Natural killer cell treated with Interleukin-12 subunit alpha and Interleukin-12 subunit beta and Interleukin-15 and Interleukin-18, amount 100 ng/mL, for 72 hours (primary cell): ENCODE data around the gene DISP2. TPM values are rescaled to one million over a fixed set of nuclear protein-coding genes. Genes with fewer than 3 reads are reported as not detected.

ENCODE experiments used
- ATAC-seq, 2 donors: fragments of 150-1000 bp; cut with Tn5 transposase in 1 of 2; sonication (Bioruptor Pico), chemical (Tn5 transposase) in 1 of 2; 2 replicates each; pipeline ENCODE4 v1.10.0; 2021
- DNase-seq: peaks from one replicate; pipeline ENCODE4 v3.0.0; 2022; ENCODE audit warnings: low spot score
- H3K27ac Mint-ChIP-seq, 2 donors: 1 replicate in 1 of 2; 2 replicates in 1 of 2; pipeline ENCODE4 v1.8.0; 2022; ENCODE audit warnings: mixed read lengths in 2 of 2, mild to moderate bottlenecking in 1 of 2, moderate library complexity in 1 of 2
- H3K27me3 Mint-ChIP-seq, 2 donors: 1 replicate in 1 of 2; 2 replicates in 1 of 2; pipeline ENCODE4 v1.8.0; 2022; ENCODE audit warnings: mixed read lengths in 2 of 2
- H3K36me3 Mint-ChIP-seq: one replicate; pipeline ENCODE4 v1.8.0; 2022; ENCODE audit warnings: mixed read lengths
- H3K4me1 Mint-ChIP-seq, 2 donors: 1 replicate in 1 of 2; 2 replicates in 1 of 2; pipeline ENCODE4 v1.8.0; 2022; ENCODE audit warnings: low read depth in 2 of 2, mixed read lengths in 2 of 2, mild to moderate bottlenecking in 1 of 2
- H3K4me3 Mint-ChIP-seq: one replicate; pipeline ENCODE4 v1.8.0; 2022; ENCODE audit warnings: mixed read lengths
- H3K9me3 Mint-ChIP-seq: 2 replicates; pipeline ENCODE4 v1.8.0; 2022; ENCODE audit warnings: mixed read lengths
- total RNA-seq, 2 donors: library from RNA; stranded (reverse); gene quantifications; one replicate each; pipeline ENCODE4 v1.2.3, GENCODE V29; 2022

DISP2 gene
- total RNA-seq, 2 donors from 2014 or later, result 0.25 to 1.00 TPM

- no peaks in the 10 kb centered on the region for H3K9me3 Mint-ChIP-seq
- peaks cover 32 to 44% of the 10 kb centered on the region in 2 donors for H3K4me1 Mint-ChIP-seq
- H3K36me3 Mint-ChIP-seq, result no peaks in the 10 kb centered on the region
- DNase-seq, result no peak
- peak overlapping the region; percentile 85 for H3K4me3 Mint-ChIP-seq
- H3K27me3 Mint-ChIP-seq, result no peaks in the 10 kb centered on the region
- H3K27ac Mint-ChIP-seq, result peak overlapping the region in 1 of 2 donors; percentile 63
- ATAC-seq, result no peak
These were observed 35.3 kb upstream of the DISP2 start for GRCh38 chr15:40322531-40323238.

- ATAC-seq, result peak; percentile 94 to 96
- Mint-ChIP-seq H3K9me3 (no peaks in the 10 kb centered on the region), H3K4me3 (peak within 1 kb of the TSS; percentile 85), H3K36me3 (no peaks in the 10 kb centered on the region), H3K27ac (peak within 1 kb of the TSS in 1 of 2 donors; percentile 63), H3K4me1 (peaks cover 37 to 50% of the 10 kb centered on the region in 2 donors), H3K27me3 (no peaks in the 10 kb centered on the region)
- peak; percentile 93 for DNase-seq
These were observed 34.6 kb upstream of the DISP2 start, which contains the start of gene INAFM2 for GRCh38 chr15:40323239-40323952. Gene INAFM2, plus strand, starts transcription at chr15:40323692. Its CDS starts 364 bp downstream, at chr15:40324056.

GRCh38 chr15:40323953-40324937 lies 33.8 kb upstream of the DISP2 start:
- peaks cover 37 to 50% of the 10 kb centered on the region in 2 donors for H3K4me1 Mint-ChIP-seq
- H3K9me3 Mint-ChIP-seq, result no peaks in the 10 kb centered on the region
- H3K27ac Mint-ChIP-seq, result no peak overlapping the region
- peak; percentile 11 to 13 for ATAC-seq
- no peaks in the 10 kb centered on the region for H3K27me3 Mint-ChIP-seq
- H3K36me3 Mint-ChIP-seq, result no peaks in the 10 kb centered on the region
- DNase-seq, result no peak
- peak overlapping the region; percentile 79 for H3K4me3 Mint-ChIP-seq

- H3K36me3 Mint-ChIP-seq, result no peaks in the 10 kb centered on the region
- ATAC-seq, result no peak
- peaks cover 35 to 50% of the 10 kb centered on the region in 2 donors for H3K4me1 Mint-ChIP-seq
- no peak overlapping the region for H3K27ac Mint-ChIP-seq
- peak overlapping the region; percentile 79 for H3K4me3 Mint-ChIP-seq
- H3K27me3 Mint-ChIP-seq, result no peaks in the 10 kb centered on the region
- DNase-seq, result no peak
- no peaks in the 10 kb centered on the region for H3K9me3 Mint-ChIP-seq
These were observed 32.8 kb upstream of the DISP2 start for GRCh38 chr15:40325188-40325587.

GRCh38 chr15:40325700-40326099 lies 32.3 kb upstream of the DISP2 start:
- no peak for DNase-seq
- ATAC-seq, result no peak
- Mint-ChIP-seq H3K4me3 (peak overlapping the region; percentile 79), H3K27ac (no peak overlapping the region), H3K9me3 (no peaks in the 10 kb centered on the region), H3K4me1 (peaks cover 33 to 50% of the 10 kb centered on the region in 2 donors), H3K27me3 (no peaks in the 10 kb centered on the region), H3K36me3 (no peaks in the 10 kb centered on the region)

- no peak for DNase-seq
- Mint-ChIP-seq H3K4me3 (no peak overlapping the region), H3K27me3 (no peaks in the 10 kb centered on the region), H3K36me3 (no peaks in the 10 kb centered on the region), H3K27ac (no peak overlapping the region), H3K4me1 (peaks cover 26 to 35% of the 10 kb centered on the region in 2 donors), H3K9me3 (no peaks in the 10 kb centered on the region)
- no peak for ATAC-seq
These were observed 30.6 kb upstream of the DISP2 start for GRCh38 chr15:40327457-40327856.

- H3K4me3 Mint-ChIP-seq, result no peak overlapping the region
These were observed 29.8 kb upstream of the DISP2 start for GRCh38 chr15:40328176-40328575.

GRCh38 chr15:40328751-40329150 lies 29.3 kb upstream of the DISP2 start:
- DNase-seq (no peak), ATAC-seq (no peak)
- H3K4me3 Mint-ChIP-seq, result no peak overlapping the region
- H3K36me3 Mint-ChIP-seq, result no peaks in the 10 kb centered on the region
- H3K9me3 Mint-ChIP-seq, result no peaks in the 10 kb centered on the region
- no peaks in the 10 kb centered on the region for H3K27me3 Mint-ChIP-seq
- H3K27ac Mint-ChIP-seq, result no peak overlapping the region
- H3K4me1 Mint-ChIP-seq, result peaks cover 26 to 34% of the 10 kb centered on the region in 2 donors

More at GRCh38 chr15:40328176-40328575, 29.8 kb upstream of the DISP2 start:
- Mint-ChIP-seq H3K27ac (no peak overlapping the region), H3K9me3 (no peaks in the 10 kb centered on the region), H3K4me1 (peaks cover 24 to 34% of the 10 kb centered on the region in 2 donors), H3K27me3 (no peaks in the 10 kb centered on the region), H3K36me3 (no peaks in the 10 kb centered on the region)
- ATAC-seq (no peak), DNase-seq (no peak)

- Mint-ChIP-seq H3K27me3 (no peaks in the 10 kb centered on the region), H3K27ac (no peak overlapping the region), H3K4me1 (peaks cover 31 to 38% of the 10 kb centered on the region in 2 donors), H3K4me3 (no peak overlapping the region), H3K9me3 (no peaks in the 10 kb centered on the region), H3K36me3 (no peaks in the 10 kb centered on the region)
- no peak for DNase-seq
- no peak for ATAC-seq
These were observed 28.2 kb upstream of the DISP2 start for GRCh38 chr15:40329804-40330203.

- Mint-ChIP-seq H3K36me3 (no peaks in the 10 kb centered on the region), H3K27me3 (no peaks in the 10 kb centered on the region), H3K9me3 (no peaks in the 10 kb centered on the region), H3K4me3 (no peak overlapping the region), H3K27ac (no peak overlapping the region), H3K4me1 (peaks cover 26 to 32% of the 10 kb centered on the region in 2 donors)
- no peak for ATAC-seq
- no peak for DNase-seq
These were observed 27.6 kb upstream of the DISP2 start for GRCh38 chr15:40330368-40330836.

- no peaks in the 10 kb centered on the region for H3K9me3 Mint-ChIP-seq
- DNase-seq, result no peak
These were observed 27.0 kb upstream of the DISP2 start for GRCh38 chr15:40331026-40331425.

GRCh38 chr15:40331637-40332036 lies 26.4 kb upstream of the DISP2 start:
- Mint-ChIP-seq H3K4me1 (peaks cover 22 to 26% of the 10 kb centered on the region in 2 donors), H3K27ac (no peak overlapping the region), H3K4me3 (no peak overlapping the region), H3K9me3 (no peaks in the 10 kb centered on the region), H3K36me3 (no peaks in the 10 kb centered on the region), H3K27me3 (no peaks in the 10 kb centered on the region)
- ATAC-seq, result no peak
- DNase-seq, result peak; percentile 8

More at GRCh38 chr15:40331026-40331425, 27.0 kb upstream of the DISP2 start:
- H3K27ac Mint-ChIP-seq, result no peak overlapping the region
- H3K4me3 Mint-ChIP-seq, result no peak overlapping the region
- H3K4me1 Mint-ChIP-seq, result peaks cover 26 to 29% of the 10 kb centered on the region in 2 donors
- no peaks in the 10 kb centered on the region for H3K27me3 Mint-ChIP-seq
- H3K36me3 Mint-ChIP-seq, result no peaks in the 10 kb centered on the region
- ATAC-seq, result no peak

GRCh38 chr15:40332113-40332781 lies 25.8 kb upstream of the DISP2 start:
- ATAC-seq (no peak), DNase-seq (peak; percentile 31)
- Mint-ChIP-seq H3K27ac (no peak overlapping the region), H3K9me3 (no peaks in the 10 kb centered on the region), H3K27me3 (peaks cover 0 to 2% of the 10 kb centered on the region in 2 donors), H3K36me3 (no peaks in the 10 kb centered on the region), H3K4me1 (peaks cover 20 to 21% of the 10 kb centered on the region in 2 donors), H3K4me3 (no peak overlapping the region)
